NCI-H510A treated with DMSO at 0.1 percent for 48 hours (cell line): ENCODE results near the gene KIAA0319L.

Experiments
- DNase-seq: peaks from one replicate; lab custom pipeline; 2025; lab: John Stamatoyannopoulos, UW

KIAA0319L gene

DNA sequence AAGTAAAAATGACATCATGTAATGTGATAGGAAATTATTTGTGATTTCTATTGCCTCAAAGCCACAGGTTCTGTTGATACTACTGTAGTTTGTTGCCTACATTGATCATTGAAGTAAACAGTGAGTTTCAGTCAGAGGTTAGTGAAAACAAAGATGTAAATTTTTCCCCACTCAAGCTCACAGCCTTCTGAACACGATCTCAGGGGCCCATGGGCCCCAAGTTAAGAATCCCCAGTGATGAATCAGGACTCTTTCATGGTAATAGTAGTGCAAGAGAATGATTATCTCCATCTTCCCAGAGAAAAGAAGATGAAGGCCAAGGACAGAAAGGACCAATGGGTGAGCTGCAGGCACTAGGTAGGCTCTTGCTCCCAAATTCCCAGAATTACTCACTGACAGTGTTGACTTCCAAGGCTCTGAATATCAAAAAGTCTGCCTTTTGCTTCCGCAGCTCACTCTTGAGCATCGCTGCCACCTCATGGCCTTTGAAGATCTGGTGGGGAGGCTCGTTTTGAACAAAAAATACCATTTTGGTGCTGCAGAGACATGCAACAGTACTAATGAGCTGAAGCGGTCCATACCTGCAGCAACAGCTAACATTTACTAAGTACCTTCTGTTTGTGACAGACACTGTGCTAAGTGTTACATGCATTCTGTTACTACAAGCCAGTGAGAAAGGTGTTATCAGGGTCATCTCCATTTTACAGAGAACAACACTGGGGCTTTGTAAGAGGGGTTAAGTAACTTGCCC, 113.3 kb downstream of the KIAA0319L start:
- no peak for DNase-seq

DNA sequence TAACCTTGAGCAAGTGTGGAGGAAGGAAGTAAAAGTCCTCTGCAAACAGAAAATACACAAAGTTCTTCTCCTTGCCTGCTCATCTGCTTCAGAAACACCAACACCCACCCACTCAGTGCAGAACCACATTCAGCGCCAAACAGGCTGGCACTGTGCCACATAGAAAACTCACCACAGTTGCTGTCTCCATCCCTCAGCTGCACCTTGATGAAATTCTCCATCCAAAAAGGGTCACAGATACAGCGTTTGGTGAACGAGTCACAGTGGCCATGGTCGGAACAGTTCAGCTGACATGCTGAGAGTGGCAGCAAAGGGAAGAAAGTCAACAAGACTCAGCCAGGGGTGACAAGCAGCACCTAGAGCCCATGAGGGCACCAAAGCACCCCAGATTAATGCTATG, 114.5 kb downstream of the KIAA0319L start:
- DNase-seq = no peak

DNA sequence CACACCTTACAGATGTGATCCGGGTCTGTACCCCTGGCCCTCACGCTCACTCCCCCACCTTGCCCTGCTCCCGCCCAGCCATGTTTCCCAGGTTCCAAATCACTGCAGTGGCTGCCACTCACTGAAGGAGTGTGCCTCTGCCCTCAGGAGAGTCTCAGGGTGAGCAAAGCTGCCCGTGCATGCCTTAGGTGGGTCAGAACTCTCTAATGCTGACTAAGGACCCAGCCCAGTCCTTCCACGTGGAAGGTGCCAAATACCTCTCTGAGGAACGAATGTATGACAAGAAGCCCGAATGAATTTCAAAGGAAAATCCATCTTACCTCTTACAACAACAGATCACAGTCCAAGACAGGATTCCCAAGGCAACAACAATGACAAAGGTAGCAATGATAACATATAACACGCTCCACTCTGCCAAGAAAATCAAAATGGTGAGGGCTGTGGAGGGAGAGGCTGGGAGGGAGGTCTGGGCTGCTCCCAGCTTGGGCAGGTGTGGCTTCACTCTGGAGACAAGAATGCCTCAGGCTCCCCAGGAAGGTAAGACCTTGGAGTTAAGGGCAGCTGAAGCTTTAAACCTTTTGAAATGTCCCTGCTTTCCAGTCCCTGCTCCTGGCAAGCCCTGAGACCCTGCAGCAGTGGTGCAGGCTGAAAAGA, 115.2 kb downstream of the KIAA0319L start:
- DNase-seq = no peak

DNA sequence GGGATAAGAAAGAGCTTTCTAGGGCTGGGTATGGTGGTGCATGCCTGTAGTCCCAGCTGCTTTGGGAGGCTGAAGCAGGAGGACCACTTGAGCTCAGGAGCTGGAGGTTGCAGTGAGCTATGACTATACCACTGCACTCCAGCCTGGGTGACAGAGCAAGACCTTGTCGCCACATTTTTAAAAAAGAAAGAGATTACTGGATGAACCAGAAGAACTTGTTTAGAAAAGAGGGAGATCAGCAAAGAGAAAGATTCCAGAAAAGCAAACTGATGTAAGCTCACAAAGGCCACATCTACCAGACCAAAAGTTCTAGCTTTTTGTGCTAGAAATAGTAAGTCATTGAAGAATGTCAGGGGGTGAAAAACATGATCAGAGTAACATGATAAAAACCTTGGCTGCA, 117.6 kb downstream of the KIAA0319L start:
- no peak for DNase-seq

DNA sequence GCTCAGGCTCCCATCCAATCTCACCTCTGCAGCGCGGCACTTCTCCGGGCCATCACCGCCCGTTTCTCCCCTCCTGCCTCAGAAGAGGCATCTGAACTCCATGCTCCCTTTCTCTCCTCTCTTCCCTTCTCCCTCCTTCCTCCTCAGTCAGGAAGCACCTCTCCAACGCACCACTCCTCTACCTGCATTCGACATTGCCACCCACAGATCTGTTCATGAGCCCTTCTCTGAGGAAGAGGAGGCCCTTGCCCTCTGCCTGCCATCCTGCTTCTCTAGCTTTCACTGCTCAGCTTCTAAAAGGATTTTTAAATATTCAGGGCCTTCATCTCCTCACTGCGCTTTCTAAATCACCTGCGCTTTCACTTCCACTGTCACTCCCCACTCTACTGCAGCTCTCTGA, 120.0 kb downstream of the KIAA0319L start:
- no peak for DNase-seq

DNA sequence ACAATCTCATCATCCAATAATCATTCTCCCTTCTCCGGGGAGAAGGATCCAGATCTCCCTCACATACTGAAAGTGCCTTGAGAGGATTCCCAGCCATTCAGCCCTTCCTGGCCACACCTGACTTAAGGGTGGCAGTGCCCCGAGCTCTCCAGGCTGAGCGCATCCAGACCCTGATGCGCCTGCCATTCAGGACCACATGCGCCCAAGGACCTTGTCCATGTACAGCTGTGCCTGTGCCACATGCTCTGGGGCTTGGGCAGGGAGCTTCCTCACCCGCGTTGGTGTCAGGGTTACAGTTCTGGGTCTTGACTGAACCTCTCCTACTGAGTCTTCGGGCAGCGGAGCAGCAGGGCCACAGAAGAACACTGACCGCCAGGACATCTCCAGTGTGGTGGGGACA, 121.1 kb downstream of the KIAA0319L start:
- no peak for DNase-seq

DNA sequence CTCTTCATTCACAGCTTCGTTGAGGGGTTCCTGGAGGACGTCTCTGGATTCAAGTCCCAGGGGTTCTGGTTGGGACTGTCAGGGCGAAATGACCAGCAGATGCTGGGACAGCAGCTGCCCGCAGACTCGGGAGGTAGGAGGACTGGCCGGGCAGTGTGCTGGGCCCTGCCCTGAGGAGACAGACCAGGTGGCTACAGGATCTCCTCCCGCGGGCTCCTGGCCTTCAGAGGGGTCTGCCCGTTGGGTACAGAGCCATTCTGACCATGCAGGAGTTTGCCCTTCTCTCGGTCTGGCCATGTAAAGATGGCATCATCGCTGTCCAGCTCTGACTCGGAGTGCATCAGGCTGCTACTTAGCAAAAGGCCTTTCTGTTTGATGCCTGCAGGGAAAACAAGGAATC, 122.5 kb downstream of the KIAA0319L start:
- DNase-seq = no peak

DNA sequence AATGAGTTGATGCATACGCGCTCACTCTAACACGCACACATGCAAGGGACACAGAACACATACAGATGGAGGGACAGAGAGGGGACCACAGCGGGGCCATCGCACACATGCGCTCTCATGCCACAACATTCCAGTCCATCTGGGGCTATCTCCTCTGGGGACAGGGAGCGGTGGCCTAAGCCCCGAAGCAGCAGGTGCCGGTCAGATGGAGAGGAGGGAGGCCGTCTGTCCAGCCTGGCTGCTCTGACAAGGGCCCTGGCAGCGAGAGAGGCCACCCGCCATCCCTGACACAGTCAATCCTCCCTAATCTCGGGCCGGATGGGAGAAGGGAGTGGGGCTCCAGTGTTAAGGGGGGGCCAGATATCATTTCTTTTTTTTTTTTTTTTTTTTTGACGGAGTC, 123.5 kb downstream of the KIAA0319L start:
- DNase-seq = no peak

DNA sequence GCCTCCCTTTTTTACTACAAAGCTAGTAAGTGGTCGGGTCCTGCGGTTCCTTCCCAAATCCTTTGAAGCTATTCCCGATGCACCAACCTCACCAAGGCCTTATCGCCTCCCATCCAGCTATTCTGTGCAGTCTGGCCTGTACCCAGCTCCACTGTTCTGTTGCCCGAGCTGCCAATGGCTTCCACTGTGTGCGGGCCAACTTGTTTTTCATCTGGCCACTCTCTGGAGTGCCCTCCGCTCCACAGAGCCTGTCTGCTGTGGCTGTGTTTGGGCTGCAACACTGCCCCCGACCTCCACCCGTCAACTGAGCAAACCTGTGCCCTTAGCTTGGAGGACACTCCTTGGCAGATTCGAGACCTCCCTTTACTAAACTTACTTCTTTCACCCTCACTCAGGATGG, 125.0 kb downstream of the KIAA0319L start:
- no peak for DNase-seq

DNA sequence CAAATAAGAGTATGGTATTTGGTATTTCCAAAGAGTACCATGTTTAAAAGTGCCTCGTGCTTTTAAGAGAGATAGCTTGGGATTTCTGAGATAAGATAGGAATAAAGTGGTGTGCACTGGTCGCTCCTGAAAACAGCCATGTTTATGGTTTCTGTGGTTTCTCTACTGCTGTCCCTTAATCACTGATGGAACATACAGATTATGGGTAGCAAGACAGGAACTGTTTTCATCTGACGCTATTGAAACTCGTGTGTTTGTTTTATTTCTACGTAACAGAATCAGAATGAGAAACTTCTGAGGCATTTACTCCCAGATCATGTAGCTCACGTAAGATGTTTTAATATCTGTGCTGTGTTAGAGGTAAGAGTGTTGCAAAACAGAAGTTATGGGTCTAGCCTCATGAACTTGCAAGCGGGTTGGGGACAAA, 126.0 kb downstream of the KIAA0319L start:
- no peak for DNase-seq

DNA sequence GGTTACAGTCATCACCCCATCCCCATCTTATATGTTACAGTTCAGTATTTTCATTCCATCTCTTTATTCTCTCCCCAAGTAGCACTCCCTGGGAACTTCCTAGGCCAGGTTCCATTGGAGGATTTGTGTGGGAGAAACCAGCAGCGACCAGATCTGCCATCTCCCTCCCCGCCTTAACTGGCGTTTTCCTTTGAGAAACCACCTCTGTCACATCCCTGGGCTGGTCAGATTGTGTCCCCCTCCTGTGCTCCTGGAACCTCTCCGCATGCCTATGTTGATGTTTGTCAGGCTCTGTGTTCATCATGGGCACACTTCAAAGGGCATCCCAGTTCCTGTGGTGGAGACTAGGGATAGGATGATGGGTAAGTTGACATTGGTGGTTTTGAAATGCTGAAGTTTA, 126.4 kb downstream of the KIAA0319L start:
- no peak for DNase-seq

DNA sequence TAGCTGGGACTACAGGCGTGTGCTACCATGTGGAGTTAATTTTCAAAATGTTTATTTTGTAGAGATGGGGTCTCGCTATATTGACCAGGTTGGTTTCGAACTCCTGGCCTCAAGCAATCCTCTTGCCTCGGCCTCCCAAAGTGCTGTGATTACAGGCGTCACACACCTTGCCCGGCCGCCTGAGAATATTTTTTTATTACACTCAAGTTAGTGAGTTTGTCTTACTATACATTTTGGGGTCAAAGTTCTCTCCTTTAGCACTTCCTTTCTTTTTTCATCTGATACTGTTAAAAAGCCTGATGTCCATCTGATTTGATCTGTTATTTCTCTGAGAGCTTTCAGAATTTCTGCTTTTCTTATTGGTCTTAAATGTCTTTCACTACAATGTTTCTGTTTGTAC, 128.8 kb downstream of the KIAA0319L start:
- no peak for DNase-seq

DNA sequence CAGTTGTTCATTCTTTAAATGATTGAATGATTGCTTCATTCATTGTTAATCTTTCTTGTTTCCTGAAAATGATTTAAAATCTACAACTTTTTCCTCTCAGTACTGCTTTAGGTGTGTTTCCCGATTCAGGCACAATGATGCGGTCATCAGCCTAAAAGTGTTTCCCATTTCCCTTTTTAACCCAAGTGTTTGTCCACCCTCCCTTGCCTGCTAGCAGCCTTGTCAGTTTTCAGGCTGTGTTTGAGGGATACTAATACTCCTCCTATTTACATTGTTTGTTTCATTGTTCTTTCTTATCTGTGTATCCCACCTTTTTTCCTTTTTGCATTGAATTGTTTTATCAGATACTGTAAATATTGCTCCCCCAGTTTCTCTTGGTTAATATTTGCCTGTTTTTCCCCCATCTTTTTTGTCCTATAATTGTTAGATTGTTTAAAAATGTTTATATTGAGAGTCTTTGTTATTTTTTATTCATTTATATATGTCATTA, 131.1 kb downstream of the KIAA0319L start:
- no peak for DNase-seq

DNA sequence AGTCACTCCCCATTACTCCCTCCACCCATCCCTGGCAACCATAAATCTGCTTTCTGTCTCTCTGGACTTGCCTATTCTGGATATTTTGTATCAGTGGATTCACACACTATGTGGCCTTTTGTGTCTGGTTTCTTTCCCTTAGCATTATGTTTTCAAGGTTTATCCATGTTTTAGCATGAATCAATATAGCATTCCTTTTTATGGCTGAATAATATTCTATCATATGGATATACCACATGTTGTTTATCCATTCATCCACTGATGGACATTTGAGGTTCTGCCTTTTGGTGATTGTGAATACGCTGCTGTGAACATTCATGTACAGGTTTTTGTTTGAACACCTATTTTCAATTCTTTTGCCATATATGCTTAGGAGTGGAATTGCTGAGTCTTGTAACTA, 148.3 kb downstream of the KIAA0319L start:
- no peak for DNase-seq

DNA sequence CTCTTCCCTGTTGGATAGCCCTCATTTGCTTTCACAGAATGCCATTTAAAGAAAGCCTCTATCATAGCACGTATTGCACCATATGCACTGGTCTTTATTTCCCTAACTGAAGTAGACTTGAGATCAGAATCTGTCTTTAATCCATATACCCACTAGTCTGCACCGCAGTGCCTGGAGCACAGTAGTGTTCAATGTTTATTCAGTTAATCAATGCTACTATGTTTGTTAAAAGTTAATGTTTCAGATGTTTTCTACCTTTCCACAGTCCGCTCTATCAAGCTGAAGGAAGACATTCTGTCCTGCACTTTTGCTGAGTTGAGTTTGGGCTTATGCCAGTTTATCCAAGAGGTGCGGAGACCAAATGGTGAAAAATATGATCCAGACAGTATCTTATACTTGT, 149.5 kb downstream of the KIAA0319L start:
- no peak for DNase-seq

DNA sequence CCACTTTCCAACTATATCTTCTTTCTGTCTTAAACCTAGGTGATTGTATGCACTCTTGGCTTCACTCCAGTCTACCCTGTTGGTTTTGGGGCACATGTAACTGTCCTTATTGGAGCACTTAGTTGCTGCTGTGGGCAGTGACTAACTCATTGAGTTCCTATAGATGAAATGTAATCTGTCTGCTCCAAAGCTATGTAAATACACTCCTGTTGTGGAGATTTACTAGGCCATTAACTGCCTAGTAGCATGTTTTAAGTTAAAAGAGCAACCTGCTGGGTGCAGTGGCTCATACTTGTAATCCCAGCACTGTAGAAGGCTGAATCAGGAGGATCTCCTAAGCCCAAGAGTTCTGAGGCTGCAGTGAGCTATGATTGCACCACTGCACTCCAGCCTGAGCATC, 151.1 kb downstream of the KIAA0319L start:
- no peak for DNase-seq

DNA sequence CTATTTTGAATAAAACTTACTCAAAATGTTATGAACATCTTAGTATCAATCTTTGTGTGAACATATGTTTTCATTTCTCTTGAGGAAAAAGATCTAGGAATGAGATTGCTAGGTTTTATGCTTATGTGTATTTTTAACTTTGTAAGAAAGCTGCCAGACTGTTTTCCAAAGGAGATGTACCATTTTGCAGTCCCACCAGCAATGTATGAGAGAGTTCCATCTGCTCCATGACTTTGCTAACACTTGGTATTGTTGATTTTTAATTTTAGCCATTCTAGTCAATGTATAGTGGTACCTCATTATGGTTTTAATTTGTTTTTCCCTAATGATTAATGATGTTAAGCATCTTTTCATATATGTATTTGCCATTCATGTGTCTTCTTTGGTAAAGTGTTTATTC, 156.2 kb downstream of the KIAA0319L start:
- no peak for DNase-seq

DNA sequence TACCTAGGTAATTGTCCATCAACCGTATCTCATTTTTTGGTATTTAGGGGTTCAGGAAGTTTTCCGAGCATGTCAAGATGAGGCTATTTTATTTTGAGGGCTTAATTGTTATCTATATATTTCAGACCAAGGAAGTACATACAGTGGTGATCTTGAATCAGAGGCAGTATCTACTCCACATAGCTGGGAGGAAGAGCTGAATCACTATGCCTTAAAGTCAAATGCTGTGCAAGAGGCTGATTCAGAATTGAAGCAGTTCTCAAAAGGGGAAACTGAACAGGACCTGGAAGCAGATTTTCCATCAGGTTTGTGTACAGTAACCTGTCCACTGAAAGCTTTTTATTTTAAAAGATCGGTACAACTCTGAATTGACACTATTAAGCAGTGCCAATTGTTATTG, 158.5 kb downstream of the KIAA0319L start:
- no peak for DNase-seq

DNA sequence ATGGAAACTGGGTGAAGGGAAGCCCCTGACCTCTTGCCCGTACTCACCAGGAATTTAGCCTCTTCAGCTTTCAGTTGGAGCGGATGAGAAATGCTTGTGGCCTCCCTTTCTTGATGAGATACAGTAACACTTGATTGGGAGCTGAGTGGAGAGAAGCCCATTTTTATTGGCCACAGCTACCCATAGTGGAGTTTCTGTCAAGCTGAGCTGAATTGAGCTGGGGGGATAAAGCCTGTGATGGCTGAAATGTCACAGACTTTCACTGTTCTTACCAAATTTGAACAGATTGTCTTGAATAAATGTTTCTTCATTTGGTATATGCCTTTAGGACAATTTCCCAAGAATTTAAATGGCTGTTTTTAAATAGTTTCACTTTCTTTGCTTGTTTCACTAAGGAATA, 162.8 kb downstream of the KIAA0319L start:
- DNase-seq = no peak

DNA sequence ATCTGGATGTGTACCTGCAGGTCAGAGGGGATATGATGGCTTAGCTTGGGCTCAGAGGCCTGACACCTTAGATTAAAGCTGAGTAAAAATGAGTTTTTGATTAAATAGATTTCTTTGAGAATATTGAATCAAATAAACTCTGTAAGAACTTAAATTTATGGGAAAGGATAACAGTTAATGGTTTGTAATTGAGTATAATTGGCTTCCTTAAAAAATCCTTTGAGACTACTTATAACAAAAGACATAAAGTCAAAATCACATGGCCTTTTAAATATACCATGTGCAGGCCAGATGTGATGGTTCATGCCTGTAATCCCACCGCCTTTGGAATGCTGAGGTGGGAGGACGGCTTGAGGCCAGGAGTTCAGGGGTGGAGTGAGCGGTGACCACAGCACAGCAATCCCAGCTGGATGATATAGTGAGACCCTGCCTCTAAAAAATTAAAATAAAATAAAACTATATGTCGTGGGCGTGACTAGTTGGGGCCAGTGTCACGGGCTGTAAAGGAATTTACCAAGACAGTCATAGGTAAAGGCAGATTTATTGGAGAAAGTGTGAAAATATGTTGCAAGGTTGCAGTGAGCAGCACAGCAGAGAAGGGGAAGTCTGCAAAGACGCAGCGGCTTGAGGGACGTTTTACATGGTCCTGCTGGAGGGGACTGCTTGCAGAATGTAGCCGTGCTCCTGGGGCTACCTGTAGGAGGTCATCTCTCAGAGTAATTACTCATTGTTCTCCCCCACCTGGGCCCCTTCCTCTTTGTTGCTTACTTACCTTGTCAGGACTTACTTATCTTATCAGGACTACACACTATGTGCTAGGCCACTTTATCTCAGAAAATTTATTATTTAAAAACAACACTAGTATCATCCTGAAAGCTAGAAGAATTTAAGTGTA, 166.4 kb downstream of the KIAA0319L start:
- DNase-seq = no peak

DNA sequence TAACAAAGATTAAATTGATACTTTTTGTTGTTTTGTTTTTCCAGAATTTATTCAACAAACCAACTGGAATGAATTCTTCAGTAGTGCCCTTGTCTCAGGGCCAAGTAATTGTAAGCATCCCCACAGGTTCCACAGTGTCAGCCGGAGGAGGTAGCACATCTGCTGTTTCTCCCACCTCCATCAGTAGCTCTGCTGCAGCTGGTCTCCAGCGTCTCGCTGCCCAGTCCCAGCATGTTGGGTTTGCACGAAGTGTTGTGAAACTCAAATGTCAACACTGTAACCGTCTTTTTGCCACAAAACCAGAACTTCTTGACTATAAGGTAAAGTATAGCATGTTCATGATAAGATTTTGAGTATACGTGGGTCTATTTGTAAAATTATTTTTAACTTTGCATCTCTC, 170.2 kb downstream of the KIAA0319L start:
- DNase-seq = no peak

DNA sequence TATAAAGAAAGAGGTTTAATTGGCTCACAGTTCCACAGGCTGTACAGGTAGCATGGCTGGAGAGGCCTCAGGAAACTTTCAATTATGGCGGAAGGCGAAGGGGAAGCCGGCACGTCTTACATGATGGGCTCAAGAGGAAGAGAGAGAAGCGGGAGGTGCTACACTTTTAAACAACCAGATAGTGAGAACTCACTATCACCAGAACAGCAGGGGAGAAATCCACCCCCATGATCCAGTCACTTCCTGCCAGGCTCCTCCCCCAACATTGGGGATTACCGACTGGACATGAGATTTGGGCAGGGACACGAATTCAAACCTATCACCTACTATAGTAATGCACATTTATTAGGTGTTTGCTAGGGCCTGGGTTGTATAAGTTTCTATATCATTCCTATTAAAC, 170.9 kb downstream of the KIAA0319L start:
- no peak for DNase-seq
